Activated T-cell treated with anti-CD3 and anti-CD28 coated beads for 48 hours (primary cell): ENCODE measurements around the gene ELSPBP1.
"Not testable (repeated sequence)": the region's sequence is repeated elsewhere in the genome, so short reads cannot be mapped to it uniquely, and the experiment has no call there.

Experiments
- DNase-seq: peaks from one replicate; pipeline ENCODE4 v3.0.0-alpha.2; 2020; ENCODE audit warnings: low read depth

Gene ELSPBP1

GRCh38 chr19:48041877-48042580 lies 47.6 kb downstream of the ELSPBP1 start:
- no peak for DNase-seq

GRCh38 chr19:48043675-48044258 lies 49.3 kb downstream of the ELSPBP1 start, which contains the start of gene CABP5:
Gene CABP5, minus strand, starts transcription at chr19:48044079. Its CDS starts 157 bp downstream, at chr19:48043922.
- no peak for DNase-seq

- no peak for DNase-seq
These were observed 50.1 kb downstream of the ELSPBP1 start for GRCh38 chr19:48044561-48044960.

GRCh38 chr19:48051335-48052033 lies 57.1 kb downstream of the ELSPBP1 start:
- DNase-seq = no peak

- no peak for DNase-seq
These were observed 58.6 kb downstream of the ELSPBP1 start for GRCh38 chr19:48053076-48053475.

- DNase-seq = no peak
These were observed 59.4 kb downstream of the ELSPBP1 start for GRCh38 chr19:48053856-48054255.

- DNase-seq = no peak
These were observed 64.9 kb downstream of the ELSPBP1 start for GRCh38 chr19:48059331-48059730.

- DNase-seq = no peak
These were observed 65.9 kb downstream of the ELSPBP1 start for GRCh38 chr19:48060381-48060780.

GRCh38 chr19:48061401-48062344 lies 67.2 kb downstream of the ELSPBP1 start:
- DNase-seq = no peak

- no peak for DNase-seq
These were observed 70.1 kb downstream of the ELSPBP1 start for GRCh38 chr19:48064509-48064908.

GRCh38 chr19:48069435-48069834 lies 75.0 kb downstream of the ELSPBP1 start:
- no peak for DNase-seq

GRCh38 chr19:48070177-48070769 lies 75.8 kb downstream of the ELSPBP1 start:
- DNase-seq = not testable (repeated sequence)
